Small intestine (tissue), 7 donors: ENCODE results near the gene CIAO2B. TPM values are rescaled to one million over a fixed set of nuclear protein-coding genes. Genes with fewer than 3 reads are reported as not detected.
"Not testable (repeated sequence)": the region's sequence is repeated elsewhere in the genome, so short reads cannot be mapped to it uniquely, and the experiment has no call there.

Source experiments
- DNase-seq, 2 donors: peaks; one replicate each; pipeline versions ENCODE4 v3.0.0 to v3.0.0-alpha.2; 2013
- FAIRE-seq: peaks from 2 replicates; lab custom pipeline; 2012; peaks lifted over from hg19 to GRCh38; lab: Jason Lieb, UNC
- H3K27ac ChIP-seq, 3 donors: one replicate each; pipeline ENCODE4 v1.5.1; 2013; ENCODE audit warnings: low read length in 2 of 3, mild to moderate bottlenecking in 2 of 3, control low read depth in 1 of 3, inconsistent platforms in 1 of 3, low read depth in 1 of 3, moderate library complexity in 1 of 3
- H3K27me3 ChIP-seq, 3 donors: one replicate each; pipeline ENCODE4 v1.6.1; 2013; ENCODE audit warnings: low read length in 3 of 3, inconsistent platforms in 1 of 3; ENCODE audit not compliant: control insufficient read depth in 3 of 3, insufficient read depth in 3 of 3
- H3K36me3 ChIP-seq, 3 donors: one replicate each; pipeline ENCODE4 v1.6.1; 2013; ENCODE audit warnings: low read length in 3 of 3, inconsistent platforms in 1 of 3, low read depth in 1 of 3, mild to moderate bottlenecking in 1 of 3, moderate library complexity in 1 of 3; ENCODE audit not compliant: control insufficient read depth in 3 of 3, insufficient read depth in 2 of 3
- H3K4me1 ChIP-seq, 3 donors: one replicate each; pipeline ENCODE4 v1.6.1; 2013; ENCODE audit warnings: low read length in 2 of 3, inconsistent platforms in 1 of 3, low read depth in 1 of 3, mild to moderate bottlenecking in 1 of 3, moderate library complexity in 1 of 3; ENCODE audit not compliant: control insufficient read depth in 3 of 3, insufficient read depth in 2 of 3
- H3K4me3 ChIP-seq, 3 donors: one replicate each; pipeline ENCODE4 v1.5.1; 2013; ENCODE audit warnings: low read length in 3 of 3, control low read depth in 1 of 3, inconsistent platforms in 1 of 3, low read depth in 1 of 3, mild to moderate bottlenecking in 1 of 3, moderate library complexity in 1 of 3
- H3K9me3 ChIP-seq, 2 donors: one replicate each; pipeline ENCODE4 v1.6.1; 2013; ENCODE audit warnings: low read depth in 1 of 2, low read length in 1 of 2; ENCODE audit not compliant: control insufficient read depth in 2 of 2, insufficient read depth in 1 of 2
- WGBS, 3 donors: extraction: QIAGEN DNeasy Blood & Tissue Kit; methylation state at CpG; one replicate each; pipeline ENCODE4 v1.1.7; 2013; 5-methylcytosine and 5-hydroxymethylcytosine counted together
- polyA plus RNA-seq, 4 donors: library from polyadenylated mRNA; stranded (reverse) in 3 of 4; unstranded in 1 of 4; fragments of 200-250 nt in 3 of 4; fragments of 120-200 nt in 1 of 4; gene quantifications; one replicate each; pipeline versions ENCODE4 v1.2.1 to v1.2.3, GENCODE V29; 2013
- donor health status: healthy with polysubstance abuse.
- donor health status: control.
- donor health status: control.
- donor health status: Bipolar disorder and iron deficiency.
- donor health status: healthy.

Gene CIAO2B
- polyA plus RNA-seq, 4 donors = 79.7 to 274 (median 232) TPM

- WGBS, 3 donors = 69 to 91% (median 74%) methylated on average over 24 to 32 of the region's 32 CpGs
Observed at GRCh38 chr16:66974156-66974931, 40.1 kb upstream of the CIAO2B start.

DNA sequence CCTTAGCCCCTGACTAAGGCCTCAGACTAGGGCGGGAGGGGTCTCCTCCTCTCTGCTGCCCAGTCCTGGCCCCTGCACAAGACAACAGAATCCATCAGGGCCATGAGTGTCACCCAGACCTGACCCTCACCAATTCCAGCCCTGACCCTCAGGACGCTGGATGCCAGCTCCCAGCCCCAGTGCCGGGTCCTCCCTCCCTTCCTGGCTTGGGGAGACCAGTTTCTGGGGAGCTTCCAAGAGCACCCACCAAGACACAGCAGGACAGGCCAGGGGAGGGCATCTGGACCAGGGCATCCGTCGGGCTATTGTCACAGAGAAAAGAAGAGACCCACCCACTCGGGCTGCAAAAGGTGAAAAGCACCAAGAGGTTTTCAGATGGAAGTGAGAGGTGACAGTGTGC lies 39.5 kb upstream of the CIAO2B start:
- FAIRE-seq (no peak), DNase-seq (no peak)
- H3K4me3 ChIP-seq = no peak overlapping the region
- 78 to 88% (median 84%) methylated on average over 6 of the region's 6 CpGs for WGBS, 3 donors
- no peak overlapping the region for H3K27ac ChIP-seq
- no peaks in the 10 kb centered on the region for H3K4me1 ChIP-seq
- no peaks in the 10 kb centered on the region for H3K9me3 ChIP-seq
- peaks cover 0 to 14% (median 0%) of the 10 kb centered on the region in 3 donors for H3K36me3 ChIP-seq
- H3K27me3 ChIP-seq = no peaks in the 10 kb centered on the region

More at GRCh38 chr16:66974156-66974931, 40.1 kb upstream of the CIAO2B start:
- not testable (repeated sequence) for H3K27me3 ChIP-seq, H3K27ac ChIP-seq, H3K4me1 ChIP-seq, H3K4me3 ChIP-seq, DNase-seq, FAIRE-seq, H3K9me3 ChIP-seq
- H3K36me3 ChIP-seq = peaks cover 0 to 14% (median 0%) of the 10 kb centered on the region in 3 donors

GRCh38 chr16:66972983-66973382 lies 38.8 kb upstream of the CIAO2B start:
- WGBS, 3 donors = 79 to 84% (median 80%) methylated on average over 9 of the region's 9 CpGs
- no peaks in the 10 kb centered on the region for H3K4me1 ChIP-seq
- no peaks in the 10 kb centered on the region for H3K9me3 ChIP-seq
- peaks cover 0 to 17% (median 0%) of the 10 kb centered on the region in 3 donors for H3K36me3 ChIP-seq
- H3K27me3 ChIP-seq = no peaks in the 10 kb centered on the region
- no peak for DNase-seq
- no peak overlapping the region for H3K27ac ChIP-seq
- H3K4me3 ChIP-seq = no peak overlapping the region
- FAIRE-seq = no peak

DNA sequence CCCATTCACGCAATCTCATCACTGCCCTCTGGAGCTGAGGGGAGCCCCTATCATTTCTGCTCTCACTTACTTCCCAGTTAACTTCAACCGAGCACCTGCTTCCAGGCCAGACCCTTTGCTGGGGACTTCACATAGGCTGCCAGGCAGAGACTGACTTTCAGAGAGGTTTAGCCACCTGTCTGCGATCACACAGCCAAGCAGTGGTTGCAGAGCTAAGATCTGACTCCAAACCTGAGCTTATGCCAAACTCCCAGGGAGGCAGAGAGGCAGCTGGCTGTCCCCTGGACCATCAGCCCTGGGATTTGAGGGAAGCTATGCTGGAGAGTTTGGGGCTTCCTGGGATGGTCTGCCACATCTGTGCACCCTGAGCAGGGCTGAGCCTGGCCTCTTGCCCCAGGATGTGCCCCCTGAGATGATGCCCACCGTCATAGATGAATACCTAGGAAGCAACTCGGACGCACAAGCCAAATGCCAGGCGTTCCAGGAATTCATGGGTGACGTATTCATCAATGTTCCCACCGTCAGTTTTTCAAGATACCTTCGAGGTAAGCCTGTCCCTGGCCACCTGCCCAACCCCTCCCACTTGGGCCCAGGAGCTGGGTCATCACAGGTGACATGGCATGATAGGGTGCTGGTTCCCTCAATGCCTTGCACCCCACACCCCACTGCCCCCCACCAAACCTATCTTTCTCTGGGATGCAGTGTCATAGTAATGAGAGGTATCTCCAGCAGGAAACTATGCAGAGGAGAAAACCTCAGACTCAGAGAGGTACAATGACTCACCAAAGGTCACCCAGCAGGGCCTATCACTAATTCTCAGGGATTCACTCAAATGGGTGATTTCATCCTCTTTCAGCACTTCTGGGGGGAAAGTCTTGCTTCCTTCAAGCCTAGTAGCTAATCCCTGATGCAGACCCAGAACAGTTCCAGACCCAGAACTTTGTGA lies 36.8 kb upstream of the CIAO2B start:
- WGBS, 3 donors = 73 to 79% (median 77%) methylated on average over 10 of the region's 10 CpGs
- H3K4me3 ChIP-seq = no peak overlapping the region
- H3K4me1 ChIP-seq = no peaks in the 10 kb centered on the region
- peaks cover 0 to 33% (median 4%) of the 10 kb centered on the region in 3 donors for H3K36me3 ChIP-seq
- no peaks in the 10 kb centered on the region for H3K9me3 ChIP-seq
- FAIRE-seq = no peak
- no peak overlapping the region for H3K27ac ChIP-seq
- H3K27me3 ChIP-seq = no peaks in the 10 kb centered on the region
- DNase-seq = no peak

DNA sequence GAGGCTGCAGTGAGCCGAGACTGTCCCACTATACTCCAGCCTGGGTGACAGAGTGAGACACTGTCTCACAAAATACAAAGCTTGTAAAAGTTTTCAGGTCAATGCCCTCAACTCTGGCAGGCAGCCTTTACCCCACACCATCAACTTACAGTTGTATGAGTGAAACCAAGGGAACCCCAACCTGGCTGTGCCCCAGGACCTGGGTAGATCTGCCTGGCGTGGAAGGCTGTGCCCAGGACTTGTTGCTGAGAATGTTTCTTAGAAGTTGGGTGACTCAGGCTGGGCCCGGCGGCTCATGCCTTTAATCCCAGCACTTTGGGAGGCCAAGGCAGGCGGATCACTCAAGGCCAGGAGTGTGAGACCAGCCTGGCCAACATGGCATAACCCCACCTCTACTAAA lies 34.6 kb upstream of the CIAO2B start:
- Histone ChIP-seq H3K27me3 (no peaks in the 10 kb centered on the region), H3K36me3 (peaks cover 0 to 50% (median 4%) of the 10 kb centered on the region in 3 donors), H3K9me3 (no peaks in the 10 kb centered on the region), H3K4me1 (no peaks in the 10 kb centered on the region), H3K4me3 (no peak overlapping the region), H3K27ac (no peak overlapping the region)
- FAIRE-seq (no peak), DNase-seq (no peak)
- WGBS, 3 donors = 83 to 92% (median 86%) methylated on average over 5 of the region's 5 CpGs

- H3K36me3 ChIP-seq = peaks cover 0 to 46% (median 4%) of the 10 kb centered on the region in 3 donors
- no peak overlapping the region for H3K27ac ChIP-seq
- H3K9me3 ChIP-seq = no peaks in the 10 kb centered on the region
- FAIRE-seq = no peak
- H3K4me1 ChIP-seq = peaks cover 0 to 9% (median 0%) of the 10 kb centered on the region in 3 donors
- no peak for DNase-seq
- 30 to 62% (median 31%) methylated on average over 6 of the region's 6 CpGs for WGBS, 3 donors
- no peaks in the 10 kb centered on the region for H3K27me3 ChIP-seq
- no peak overlapping the region for H3K4me3 ChIP-seq
Observed at GRCh38 chr16:66964049-66964448, 29.8 kb upstream of the CIAO2B start.

- Histone ChIP-seq H3K4me1 (peaks cover 0 to 15% (median 0%) of the 10 kb centered on the region in 3 donors), H3K27me3 (no peaks in the 10 kb centered on the region), H3K36me3 (peaks cover 0 to 35% (median 0%) of the 10 kb centered on the region in 3 donors), H3K9me3 (no peaks in the 10 kb centered on the region), H3K4me3 (peak overlapping the region in 1 of 3 donors; percentile 40), H3K27ac (peak overlapping the region in 2 of 3 donors; percentile 61 to 80)
- DNase-seq (peak in 1 of 2 donors; percentile 90), FAIRE-seq (no peak)
- 8 to 42% (median 25%) methylated on average over 5 of the region's 5 CpGs for WGBS, 3 donors
Observed at GRCh38 chr16:66961914-66962313, 27.7 kb upstream of the CIAO2B start.
